SK-N-MC (cell line): ENCODE results near the gene USP48.

Source experiments
- EZH2 ChIP-seq: fragments of 200-600 bp; sonication (generic); IDR thresholded peaks from one replicate; pipeline ENCODE4 v1.6.1; 2017; ENCODE audit warnings: antibody characterized with exemption
- FOXP2 ChIP-seq: optimal IDR thresholded peaks from 2 replicates; pipeline ENCODE3; 2011; ENCODE audit warnings: mild to moderate bottlenecking, moderate library complexity; ENCODE audit not compliant: insufficient read depth; ENCODE audit errors: extremely low read length, control extremely low read depth
- POLR2AphosphoS5 ChIP-seq: IDR thresholded peaks from 2 replicates; pipeline ENCODE4 v1.6.1; 2012; ENCODE audit warnings: mild to moderate bottlenecking, low read depth, low read length, borderline replicate concordance

DNA sequence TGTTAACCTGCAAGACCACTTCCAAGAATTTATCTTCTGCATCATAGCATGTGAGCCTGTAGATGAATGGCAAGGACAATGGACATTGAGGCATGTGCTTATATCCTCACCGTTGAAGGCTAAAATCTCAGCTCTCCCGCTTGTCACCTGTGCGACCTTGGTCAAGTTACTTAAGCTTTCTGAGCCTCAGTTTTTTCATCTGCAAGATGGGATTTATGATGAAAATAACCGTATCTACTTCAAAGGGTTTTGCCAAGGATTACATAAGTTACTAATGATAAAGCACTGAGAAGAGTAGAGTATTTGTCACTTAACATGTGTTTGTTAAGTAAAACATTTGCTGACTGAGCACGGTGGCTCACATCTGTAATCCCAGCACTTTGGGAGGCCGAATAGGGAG, 128.7 kb downstream of the USP48 start:
- TF ChIP-seq POLR2AphosphoS5 (no peak), EZH2 (no peak), FOXP2 (no peak)
